ENCODE data around the gene CENPX. TPM values are rescaled to one million over a fixed set of nuclear protein-coding genes. Genes with fewer than 3 reads are reported as not detected.

Gene CENPX
- total and polyA plus RNA-seq, 2 of the 13 experiments (the other 11 are each of a cell fraction or from before 2014, with no cell fraction given), result 92.7 to 170 TPM

DNA sequence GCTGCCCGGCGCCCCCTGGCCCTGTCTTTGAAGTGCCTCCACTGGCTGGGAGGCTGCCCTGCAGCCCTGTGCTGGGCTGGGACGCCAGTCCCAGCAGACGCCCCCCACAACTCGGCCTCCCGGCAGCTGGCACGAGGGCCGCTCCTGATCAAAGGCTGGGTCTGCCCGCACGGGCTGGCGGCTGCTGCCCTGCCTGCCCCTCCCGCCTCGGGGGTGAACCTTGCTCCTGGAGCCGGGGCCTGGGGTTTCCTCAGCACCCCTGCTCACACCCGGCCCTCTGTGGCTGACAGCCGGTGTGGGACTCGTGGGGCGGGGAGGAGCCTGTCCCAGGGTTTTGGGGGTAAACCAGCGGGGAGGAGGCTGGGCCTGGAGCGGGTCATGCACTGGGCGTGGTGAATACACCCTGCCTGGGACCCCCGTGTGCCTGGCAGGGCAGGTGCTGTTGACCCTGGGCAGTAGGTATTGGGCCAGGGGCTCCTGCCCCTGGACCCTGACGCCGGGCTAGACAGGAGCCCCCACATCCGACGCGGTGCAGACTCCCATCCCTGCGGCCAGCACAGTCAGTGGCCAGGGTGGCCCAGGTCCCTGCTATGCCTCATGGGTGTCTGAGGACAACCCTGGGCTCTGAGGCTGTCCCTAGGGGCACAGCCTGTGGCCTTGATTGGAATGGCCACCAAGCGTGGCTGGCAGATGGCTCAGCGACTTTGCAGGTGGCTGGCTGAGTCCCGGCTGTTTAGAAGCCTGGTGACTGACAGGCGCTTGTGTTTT is 21.7 kb downstream of the CENPX start (continued):
- TF ChIP-seq, protein P1, sequence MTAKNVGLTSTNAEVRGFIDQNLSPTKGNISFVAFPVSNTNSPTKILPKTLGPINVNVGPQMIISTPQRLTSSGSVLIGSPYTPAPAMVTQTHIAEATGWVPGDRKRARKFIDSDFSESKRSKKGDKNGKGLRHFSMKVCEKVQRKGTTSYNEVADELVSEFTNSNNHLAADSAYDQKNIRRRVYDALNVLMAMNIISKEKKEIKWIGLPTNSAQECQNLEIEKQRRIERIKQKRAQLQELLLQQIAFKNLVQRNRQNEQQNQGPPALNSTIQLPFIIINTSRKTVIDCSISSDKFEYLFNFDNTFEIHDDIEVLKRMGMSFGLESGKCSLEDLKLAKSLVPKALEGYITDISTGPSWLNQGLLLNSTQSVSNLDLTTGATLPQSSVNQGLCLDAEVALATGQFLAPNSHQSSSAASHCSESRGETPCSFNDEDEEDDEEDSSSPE (CRISPR knock-in tag; IDR thresholded peaks at IDR 0.05), result peak; percentile 83
- TF ChIP-seq IRF1 (CRISPR knock-in tag; IDR thresholded peaks at IDR 0.05; ENCODE audit: low read depth) (no peak), CHD2 (IDR thresholded peaks at IDR 0.05; ENCODE audit: low read depth, low read length) (0 out of 2 replicates have a peak, but pooled peaks have one; percentile 24), MIER3 (CRISPR knock-in tag; IDR thresholded peaks at IDR 0.05; ENCODE audit: borderline replicate concordance) (peak; percentile 86; the same call in 1 of the 2 replicates), ATF3 (CRISPR knock-in tag; IDR thresholded peaks at IDR 0.05) (peak; percentile 32; the same call in 1 of the 2 replicates), MEF2D (CRISPR knock-in tag; IDR thresholded peaks at IDR 0.05) (peak; percentile 54), ZNF670 (CRISPR knock-in tag; IDR thresholded peaks at IDR 0.05; ENCODE audit: borderline replicate concordance) (no peak; the same call in 1 of the 2 replicates), NR2C2 (CRISPR knock-in tag; IDR thresholded peaks at IDR 0.05; ENCODE audit: borderline replicate concordance) (peak; percentile 84), TBP (CRISPR knock-in tag; IDR thresholded peaks at IDR 0.05) (no peak; the same call in 1 of the 2 replicates), ZNF792 (CRISPR knock-in tag; IDR thresholded peaks at IDR 0.05) (peak; percentile 91), NR3C1 (CRISPR knock-in tag; IDR thresholded peaks at IDR 0.05) (peak; percentile 58; the same call in 1 of the 2 replicates), ZNF326 (CRISPR knock-in tag; IDR thresholded peaks at IDR 0.05; ENCODE audit: borderline replicate concordance) (peak; percentile 87), ZNF558 (CRISPR knock-in tag; IDR thresholded peaks at IDR 0.05; ENCODE audit: borderline replicate concordance) (no peak; the same call in none of the 2 replicates), ZNF816 (CRISPR knock-in tag; IDR thresholded peaks at IDR 0.05; ENCODE audit: borderline replicate concordance) (peak; percentile 26; the same call in 1 of the 2 replicates), HNF4A (CRISPR knock-in tag; IDR thresholded peaks at IDR 0.05) (peak; percentile 99), ZNF414 (CRISPR knock-in tag; IDR thresholded peaks at IDR 0.05) (peak; percentile 98), REPIN1 (CRISPR knock-in tag; IDR thresholded peaks at IDR 0.05; ENCODE audit: borderline replicate concordance, low read depth) (peak; percentile 96), BATF2 (CRISPR knock-in tag; IDR thresholded peaks at IDR 0.05) (0 out of 2 replicates have a peak, but pooled peaks have one; percentile 69), ZNF781 (CRISPR knock-in tag; IDR thresholded peaks at IDR 0.05; ENCODE audit: borderline replicate concordance, not compliant biosample characterization) (no peak)
- TF ChIP-seq, protein P2, sequence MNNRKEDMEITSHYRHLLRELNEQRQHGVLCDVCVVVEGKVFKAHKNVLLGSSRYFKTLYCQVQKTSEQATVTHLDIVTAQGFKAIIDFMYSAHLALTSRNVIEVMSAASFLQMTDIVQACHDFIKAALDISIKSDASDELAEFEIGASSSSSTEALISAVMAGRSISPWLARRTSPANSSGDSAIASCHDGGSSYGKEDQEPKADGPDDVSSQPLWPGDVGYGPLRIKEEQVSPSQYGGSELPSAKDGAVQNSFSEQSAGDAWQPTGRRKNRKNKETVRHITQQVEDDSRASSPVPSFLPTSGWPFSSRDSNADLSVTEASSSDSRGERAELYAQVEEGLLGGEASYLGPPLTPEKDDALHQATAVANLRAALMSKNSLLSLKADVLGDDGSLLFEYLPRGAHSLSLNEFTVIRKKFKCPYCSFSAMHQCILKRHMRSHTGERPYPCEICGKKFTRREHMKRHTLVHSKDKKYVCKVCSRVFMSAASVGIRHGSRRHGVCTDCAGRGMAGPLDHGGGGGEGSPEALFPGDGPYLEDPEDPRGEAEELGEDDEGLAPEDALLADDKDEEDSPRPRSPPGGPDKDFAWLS (CRISPR knock-in tag; IDR thresholded peaks at IDR 0.05; ENCODE audit: borderline replicate concordance), result 0 out of 2 replicates have a peak, but pooled peaks have one; percentile 88
- TF ChIP-seq, protein P3, sequence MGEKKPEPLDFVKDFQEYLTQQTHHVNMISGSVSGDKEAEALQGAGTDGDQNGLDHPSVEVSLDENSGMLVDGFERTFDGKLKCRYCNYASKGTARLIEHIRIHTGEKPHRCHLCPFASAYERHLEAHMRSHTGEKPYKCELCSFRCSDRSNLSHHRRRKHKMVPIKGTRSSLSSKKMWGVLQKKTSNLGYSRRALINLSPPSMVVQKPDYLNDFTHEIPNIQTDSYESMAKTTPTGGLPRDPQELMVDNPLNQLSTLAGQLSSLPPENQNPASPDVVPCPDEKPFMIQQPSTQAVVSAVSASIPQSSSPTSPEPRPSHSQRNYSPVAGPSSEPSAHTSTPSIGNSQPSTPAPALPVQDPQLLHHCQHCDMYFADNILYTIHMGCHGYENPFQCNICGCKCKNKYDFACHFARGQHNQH (CRISPR knock-in tag; IDR thresholded peaks at IDR 0.05), result peak; percentile 98

Measured in HepG2 (cell line).